Measurements from ENCODE around the gene DHRS7C.

The DHRS7C gene

GRCh38 chr17:9771465-9771864 is 19.9 kb downstream of the DHRS7C start:
- no peak overlapping the region for H3K4me3 ChIP-seq (replicated peaks; ENCODE audit: low read depth, low read length)
- no peaks in the 10 kb centered on the region; the same call in 1 of the 2 replicates for H3K27me3 ChIP-seq (replicated peaks; ENCODE audit: control insufficient read depth, insufficient read depth, low read length)
- TF ChIP-seq, protein P1, sequence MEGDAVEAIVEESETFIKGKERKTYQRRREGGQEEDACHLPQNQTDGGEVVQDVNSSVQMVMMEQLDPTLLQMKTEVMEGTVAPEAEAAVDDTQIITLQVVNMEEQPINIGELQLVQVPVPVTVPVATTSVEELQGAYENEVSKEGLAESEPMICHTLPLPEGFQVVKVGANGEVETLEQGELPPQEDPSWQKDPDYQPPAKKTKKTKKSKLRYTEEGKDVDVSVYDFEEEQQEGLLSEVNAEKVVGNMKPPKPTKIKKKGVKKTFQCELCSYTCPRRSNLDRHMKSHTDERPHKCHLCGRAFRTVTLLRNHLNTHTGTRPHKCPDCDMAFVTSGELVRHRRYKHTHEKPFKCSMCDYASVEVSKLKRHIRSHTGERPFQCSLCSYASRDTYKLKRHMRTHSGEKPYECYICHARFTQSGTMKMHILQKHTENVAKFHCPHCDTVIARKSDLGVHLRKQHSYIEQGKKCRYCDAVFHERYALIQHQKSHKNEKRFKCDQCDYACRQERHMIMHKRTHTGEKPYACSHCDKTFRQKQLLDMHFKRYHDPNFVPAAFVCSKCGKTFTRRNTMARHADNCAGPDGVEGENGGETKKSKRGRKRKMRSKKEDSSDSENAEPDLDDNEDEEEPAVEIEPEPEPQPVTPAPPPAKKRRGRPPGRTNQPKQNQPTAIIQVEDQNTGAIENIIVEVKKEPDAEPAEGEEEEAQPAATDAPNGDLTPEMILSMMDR (IDR thresholded peaks at IDR 0.05; ENCODE audit: insufficient read depth, low read length, poor library complexity, severe bottlenecking) = no peak
- DNase-seq (ENCODE audit: extremely low read depth, insufficient read length) = no peak
- no peaks in the 10 kb centered on the region for H3K36me3 ChIP-seq (ENCODE audit: control insufficient read depth, insufficient read depth, low read length)

DNA sequence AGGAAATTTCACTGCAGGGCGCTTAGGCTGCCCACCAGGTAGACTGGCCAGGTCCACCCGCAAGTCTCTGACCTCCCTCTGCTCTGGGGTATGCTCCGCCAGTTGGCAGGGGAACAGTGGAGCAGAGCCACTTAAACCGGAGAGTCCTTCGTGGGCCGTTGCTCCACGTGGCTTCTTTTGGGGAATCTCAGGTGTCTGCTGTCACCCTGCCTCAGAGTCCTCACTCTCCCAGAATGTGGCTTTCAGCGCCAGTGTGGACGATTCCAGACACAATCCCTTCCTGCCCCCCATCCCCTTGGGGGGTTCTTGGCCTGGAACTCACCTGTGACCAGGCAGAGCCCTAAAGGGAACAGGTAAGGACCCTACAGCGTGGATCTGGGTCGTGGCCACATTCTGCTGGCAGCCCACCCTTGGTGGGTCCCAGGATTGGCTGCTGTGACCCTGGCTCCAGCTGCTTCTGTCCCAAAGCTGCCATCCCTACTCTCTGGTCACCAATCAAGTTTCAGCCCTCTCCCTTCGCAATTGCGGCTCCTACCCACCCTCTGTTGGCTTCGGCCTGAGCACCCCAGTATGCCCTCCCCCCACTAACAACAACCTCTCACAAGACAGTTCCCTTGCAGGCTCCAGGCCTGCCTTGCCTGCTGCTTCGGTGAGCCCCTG is 22.2 kb downstream of the DHRS7C start:
- no peak overlapping the region for H3K4me3 ChIP-seq (replicated peaks; ENCODE audit: low read depth, low read length)
- TF ChIP-seq, protein P1 (IDR thresholded peaks at IDR 0.05; ENCODE audit: insufficient read depth, low read length, poor library complexity, severe bottlenecking) = no peak
- DNase-seq (ENCODE audit: extremely low read depth, insufficient read length) = no peak
- no peaks in the 10 kb centered on the region; the same call in 1 of the 2 replicates for H3K27me3 ChIP-seq (replicated peaks; ENCODE audit: control insufficient read depth, insufficient read depth, low read length)
- H3K36me3 ChIP-seq (ENCODE audit: control insufficient read depth, insufficient read depth, low read length) = no peaks in the 10 kb centered on the region

GRCh38 chr17:9768381-9768934 is 22.9 kb downstream of the DHRS7C start:
- DNase-seq (ENCODE audit: extremely low read depth, insufficient read length) = no peak
- Histone ChIP-seq H3K27me3 (replicated peaks; ENCODE audit: control insufficient read depth, insufficient read depth, low read length) (no peaks in the 10 kb centered on the region; the same call in 1 of the 2 replicates), H3K4me3 (replicated peaks; ENCODE audit: low read depth, low read length) (no peak overlapping the region), H3K36me3 (ENCODE audit: control insufficient read depth, insufficient read depth, low read length) (no peaks in the 10 kb centered on the region)
- TF ChIP-seq, protein P1 (IDR thresholded peaks at IDR 0.05; ENCODE audit: insufficient read depth, low read length, poor library complexity, severe bottlenecking) = peak; percentile 13

- no peaks in the 10 kb centered on the region; the same call in 1 of the 2 replicates for H3K27me3 ChIP-seq (replicated peaks; ENCODE audit: control insufficient read depth, insufficient read depth, low read length)
- DNase-seq (ENCODE audit: extremely low read depth, insufficient read length) = no peak
- no peak overlapping the region for H3K4me3 ChIP-seq (replicated peaks; ENCODE audit: low read depth, low read length)
- no peaks in the 10 kb centered on the region for H3K36me3 ChIP-seq (ENCODE audit: control insufficient read depth, insufficient read depth, low read length)
- TF ChIP-seq, protein P1 (IDR thresholded peaks at IDR 0.05; ENCODE audit: insufficient read depth, low read length, poor library complexity, severe bottlenecking) = no peak
Observed at GRCh38 chr17:9767432-9767991, 23.9 kb downstream of the DHRS7C start.

DNA sequence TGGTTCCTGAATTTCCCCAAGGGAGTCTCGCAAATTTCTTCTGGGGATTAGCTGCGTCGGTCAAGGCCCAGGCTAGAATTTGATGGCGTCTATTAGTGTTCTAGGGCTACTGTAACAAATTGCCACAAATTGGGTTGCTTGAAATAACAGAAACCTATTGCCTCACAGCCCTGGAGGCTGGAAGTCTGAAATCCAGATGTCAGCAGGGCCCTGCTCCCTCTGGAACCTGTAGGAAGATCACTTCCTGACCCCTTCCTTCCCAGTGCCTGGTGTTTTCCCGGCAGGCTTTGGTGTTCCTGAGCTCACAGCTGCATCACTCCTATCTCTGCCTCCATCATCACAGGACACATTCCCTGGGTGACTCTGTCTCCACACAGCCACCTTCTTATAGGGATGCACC is 24.4 kb downstream of the DHRS7C start:
- H3K27me3 ChIP-seq (replicated peaks; ENCODE audit: control insufficient read depth, insufficient read depth, low read length) = no peaks in the 10 kb centered on the region; the same call in 1 of the 2 replicates
- H3K4me3 ChIP-seq (replicated peaks; ENCODE audit: low read depth, low read length) = no peak overlapping the region
- no peak for DNase-seq (ENCODE audit: extremely low read depth, insufficient read length)
- TF ChIP-seq, protein P1 (IDR thresholded peaks at IDR 0.05; ENCODE audit: insufficient read depth, low read length, poor library complexity, severe bottlenecking) = no peak
- H3K36me3 ChIP-seq (ENCODE audit: control insufficient read depth, insufficient read depth, low read length) = no peaks in the 10 kb centered on the region
